Tibial nerve (tissue), 4 donors: Measurements from ENCODE around the gene CCDC122. TPM values are rescaled to one million over a fixed set of nuclear protein-coding genes. Genes with fewer than 3 reads are reported as not detected.

Source experiments
- DNase-seq, 2 donors: peaks; one replicate each; pipeline ENCODE4 v3.0.0-alpha.2; 2019; ENCODE audit warnings: low spot score in 2 of 2
- H3K27ac ChIP-seq, 4 donors: fragments of 200-600 bp; sonication (generic) in 3 of 4; one replicate each; pipeline ENCODE4 v1.5.1; 2017 to 2019; ENCODE audit warnings: mild to moderate bottlenecking in 1 of 4
- H3K27me3 ChIP-seq, 2 donors: fragments of 200-600 bp; sonication (generic) in 1 of 2; one replicate each; pipeline versions ENCODE4 v1.5.1 to v1.6.0; 2017 to 2019
- H3K36me3 ChIP-seq, 3 donors: fragments of 200-600 bp; sonication (generic); one replicate each; pipeline ENCODE4 v1.5.1; 2018 to 2019
- H3K4me1 ChIP-seq, 4 donors: fragments of 200-600 bp; sonication (generic) in 3 of 4; one replicate each; pipeline ENCODE4 v1.5.1; 2017 to 2019
- H3K4me3 ChIP-seq, 4 donors: fragments of 200-600 bp; sonication (generic) in 3 of 4; one replicate each; pipeline ENCODE4 v1.5.1; 2017 to 2019; ENCODE audit warnings: mild to moderate bottlenecking in 1 of 4, moderate library complexity in 1 of 4
- H3K9me3 ChIP-seq, 4 donors: fragments of 200-600 bp; sonication (generic) in 3 of 4; one replicate each; pipeline ENCODE4 v1.5.1; 2017 to 2019
- CTCF ChIP-seq, 5 experiments: fragments of 200-600 bp in 3 of 5; fragments of 450-650 bp in 2 of 5; sonication (generic) in 3 of 5; IDR thresholded peaks; one replicate each; pipeline ENCODE4 v1.5.1; 2016 to 2019; ENCODE audit warnings: antibody characterized with exemption in 5 of 5, mild to moderate bottlenecking in 3 of 5, moderate library complexity in 2 of 5
- EP300 ChIP-seq, 2 donors: sonication (generic); formaldehyde crosslinking; IDR thresholded peaks; one replicate each; pipeline ENCODE4 v1.6.1; 2017; ENCODE audit warnings: antibody characterized with exemption in 2 of 2, mild to moderate bottlenecking in 1 of 2
- POLR2A ChIP-seq, 2 donors: fragments of 450-650 bp; IDR thresholded peaks; one replicate each; pipeline ENCODE4 v1.6.1; 2017; ENCODE audit warnings: antibody characterized with exemption in 2 of 2, mild to moderate bottlenecking in 2 of 2, moderate library complexity in 2 of 2
- WGBS, 2 donors: methylation state at CpG; one replicate each; pipeline ENCODE4 v1.1.5; 2018; 5-methylcytosine and 5-hydroxymethylcytosine counted together
- total RNA-seq, 4 donors: library from RNA; depleted of rRNA; stranded (reverse); fragments of >200 nt; gene quantifications; one replicate each; pipeline ENCODE4 v1.1.0, GENCODE V29; 2016

The CCDC122 gene
- total RNA-seq, 4 donors from 2014 or later = 1.0 to 5.7 (median 2.5) TPM

- DNase-seq = no peak
- H3K27ac ChIP-seq = no peak overlapping the region
- no peaks in the 10 kb centered on the region for H3K36me3 ChIP-seq
- H3K4me3 ChIP-seq = no peak overlapping the region
- H3K27me3 ChIP-seq = no peaks in the 10 kb centered on the region
- no peaks in the 10 kb centered on the region for H3K9me3 ChIP-seq
- 85 to 86% methylated on average over 6 of the region's 6 CpGs for WGBS, 2 donors
- TF ChIP-seq EP300 (IDR thresholded peaks at IDR 0.05) = no peak
- TF ChIP-seq POLR2A (IDR thresholded peaks at IDR 0.05) = no peak
- no peak for TF ChIP-seq CTCF (IDR thresholded peaks at IDR 0.05)
- H3K4me1 ChIP-seq = peaks cover 0 to 14% (median 0%) of the 10 kb centered on the region in 4 donors
Measured at GRCh38 chr13:43805681-43806128, 73.8 kb downstream of the CCDC122 start.

GRCh38 chr13:43805071-43805468 is 74.5 kb downstream of the CCDC122 start:
- WGBS, 2 donors = 16 to 39% methylated on average over 3 of the region's 3 CpGs
- TF ChIP-seq POLR2A (IDR thresholded peaks at IDR 0.05) (no peak), EP300 (IDR thresholded peaks at IDR 0.05) (no peak), CTCF (IDR thresholded peaks at IDR 0.05) (no peak)
- Histone ChIP-seq H3K4me3 (no peak overlapping the region), H3K36me3 (no peaks in the 10 kb centered on the region), H3K9me3 (no peaks in the 10 kb centered on the region), H3K27me3 (no peaks in the 10 kb centered on the region), H3K27ac (peak overlapping the region in 1 of 4 donors; percentile 24), H3K4me1 (peaks cover 0 to 14% (median 0%) of the 10 kb centered on the region in 4 donors)
- peak in 1 of 2 donors; percentile 7 for DNase-seq

GRCh38 chr13:43804461-43805070 is 75.0 kb downstream of the CCDC122 start:
- H3K27ac ChIP-seq = peak overlapping the region in 1 of 4 donors; percentile 24
- H3K27me3 ChIP-seq = no peaks in the 10 kb centered on the region
- 22 to 23% methylated on average over 5 of the region's 5 CpGs for WGBS, 2 donors
- H3K4me3 ChIP-seq = no peak overlapping the region
- H3K36me3 ChIP-seq = no peaks in the 10 kb centered on the region
- TF ChIP-seq CTCF (IDR thresholded peaks at IDR 0.05) (peak; percentile 38 to 69 (median 47)), POLR2A (IDR thresholded peaks at IDR 0.05) (no peak)
- H3K9me3 ChIP-seq = no peaks in the 10 kb centered on the region
- H3K4me1 ChIP-seq = peaks cover 0 to 14% (median 0%) of the 10 kb centered on the region in 4 donors
- peak in 1 of 2 donors; percentile 81 for DNase-seq

GRCh38 chr13:43802511-43802910 is 77.0 kb downstream of the CCDC122 start:
- Histone ChIP-seq H3K4me1 (peaks cover 0 to 9% (median 0%) of the 10 kb centered on the region in 4 donors), H3K27me3 (no peaks in the 10 kb centered on the region), H3K9me3 (no peaks in the 10 kb centered on the region), H3K27ac (no peak overlapping the region), H3K4me3 (no peak overlapping the region), H3K36me3 (no peaks in the 10 kb centered on the region)
- no peak for DNase-seq
- TF ChIP-seq EP300 (IDR thresholded peaks at IDR 0.05) (no peak), POLR2A (IDR thresholded peaks at IDR 0.05) (no peak), CTCF (IDR thresholded peaks at IDR 0.05) (no peak)

GRCh38 chr13:43800828-43801227 is 78.7 kb downstream of the CCDC122 start:
- H3K27me3 ChIP-seq = no peaks in the 10 kb centered on the region
- no peak for DNase-seq
- no peak overlapping the region for H3K4me3 ChIP-seq
- no peaks in the 10 kb centered on the region for H3K9me3 ChIP-seq
- no peaks in the 10 kb centered on the region for H3K36me3 ChIP-seq
- TF ChIP-seq POLR2A (IDR thresholded peaks at IDR 0.05) (no peak), CTCF (IDR thresholded peaks at IDR 0.05) (no peak), EP300 (IDR thresholded peaks at IDR 0.05) (no peak)
- 66 to 81% methylated on average over 3 of the region's 3 CpGs for WGBS, 2 donors
- no peak overlapping the region for H3K27ac ChIP-seq
- H3K4me1 ChIP-seq = peaks cover 0 to 9% (median 0%) of the 10 kb centered on the region in 4 donors
